Body of pancreas (tissue), 4 donors: Measurements from ENCODE around the gene C1orf122.

ENCODE experiments used
- POLR2A ChIP-seq, 3 donors: fragments of 450-650 bp; IDR thresholded peaks; one replicate each; pipeline ENCODE4 v1.6.1; 2016; ENCODE audit warnings: antibody characterized with exemption in 3 of 3, mild to moderate bottlenecking in 2 of 3
- TF ChIP-seq, protein P1 (sequence below), 7 experiments: fragments of 450-650 bp in 4 of 7; fragments of 200-600 bp in 3 of 7; sonication (generic) in 3 of 7; IDR thresholded peaks; one replicate each; pipeline ENCODE4 v1.5.1; 2016 to 2019; ENCODE audit warnings: antibody characterized with exemption in 7 of 7

- TF ChIP-seq, protein P1, sequence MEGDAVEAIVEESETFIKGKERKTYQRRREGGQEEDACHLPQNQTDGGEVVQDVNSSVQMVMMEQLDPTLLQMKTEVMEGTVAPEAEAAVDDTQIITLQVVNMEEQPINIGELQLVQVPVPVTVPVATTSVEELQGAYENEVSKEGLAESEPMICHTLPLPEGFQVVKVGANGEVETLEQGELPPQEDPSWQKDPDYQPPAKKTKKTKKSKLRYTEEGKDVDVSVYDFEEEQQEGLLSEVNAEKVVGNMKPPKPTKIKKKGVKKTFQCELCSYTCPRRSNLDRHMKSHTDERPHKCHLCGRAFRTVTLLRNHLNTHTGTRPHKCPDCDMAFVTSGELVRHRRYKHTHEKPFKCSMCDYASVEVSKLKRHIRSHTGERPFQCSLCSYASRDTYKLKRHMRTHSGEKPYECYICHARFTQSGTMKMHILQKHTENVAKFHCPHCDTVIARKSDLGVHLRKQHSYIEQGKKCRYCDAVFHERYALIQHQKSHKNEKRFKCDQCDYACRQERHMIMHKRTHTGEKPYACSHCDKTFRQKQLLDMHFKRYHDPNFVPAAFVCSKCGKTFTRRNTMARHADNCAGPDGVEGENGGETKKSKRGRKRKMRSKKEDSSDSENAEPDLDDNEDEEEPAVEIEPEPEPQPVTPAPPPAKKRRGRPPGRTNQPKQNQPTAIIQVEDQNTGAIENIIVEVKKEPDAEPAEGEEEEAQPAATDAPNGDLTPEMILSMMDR (IDR thresholded peaks at IDR 0.05) = no peak
- TF ChIP-seq POLR2A (IDR thresholded peaks at IDR 0.05) = no peak
Measured at GRCh38 chr1:37822906-37823815, 15.6 kb downstream of the C1orf122 start.
